Memory B cell (primary cell): ENCODE measurements around the gene NLRP6.
"Not testable (repeated sequence)": the region's sequence is repeated elsewhere in the genome, so short reads cannot be mapped to it uniquely, and the experiment has no call there.

Source experiments
- ATAC-seq: fragments of 150-1000 bp; cut with Tn5 transposase; 2 replicates; pipeline ENCODE4 v1.10.0; 2021; ENCODE audit warnings: low read depth, mild to moderate bottlenecking, moderate library complexity
- DNase-seq, 2 donors: peaks; one replicate each; pipeline ENCODE4 v3.0.0; 2022; ENCODE audit warnings: low spot score in 2 of 2
- H3K27ac Mint-ChIP-seq: one replicate; pipeline ENCODE4 v1.8.0; 2022; ENCODE audit warnings: mild to moderate bottlenecking, moderate library complexity, mixed read lengths
- H3K27me3 Mint-ChIP-seq: one replicate; pipeline ENCODE4 v1.8.0; 2022; ENCODE audit warnings: mixed read lengths
- H3K36me3 Mint-ChIP-seq: one replicate; pipeline ENCODE4 v1.8.0; 2022; ENCODE audit warnings: mild to moderate bottlenecking, mixed read lengths
- H3K4me1 Mint-ChIP-seq: one replicate; pipeline ENCODE4 v1.8.0; 2022; ENCODE audit warnings: mixed read lengths
- H3K4me3 Mint-ChIP-seq: one replicate; pipeline ENCODE4 v1.8.0; 2022; ENCODE audit warnings: mild to moderate bottlenecking, moderate library complexity, mixed read lengths
- H3K9me3 Mint-ChIP-seq: one replicate; pipeline ENCODE4 v1.8.0; 2022; ENCODE audit warnings: mixed read lengths

NLRP6 gene

DNA sequence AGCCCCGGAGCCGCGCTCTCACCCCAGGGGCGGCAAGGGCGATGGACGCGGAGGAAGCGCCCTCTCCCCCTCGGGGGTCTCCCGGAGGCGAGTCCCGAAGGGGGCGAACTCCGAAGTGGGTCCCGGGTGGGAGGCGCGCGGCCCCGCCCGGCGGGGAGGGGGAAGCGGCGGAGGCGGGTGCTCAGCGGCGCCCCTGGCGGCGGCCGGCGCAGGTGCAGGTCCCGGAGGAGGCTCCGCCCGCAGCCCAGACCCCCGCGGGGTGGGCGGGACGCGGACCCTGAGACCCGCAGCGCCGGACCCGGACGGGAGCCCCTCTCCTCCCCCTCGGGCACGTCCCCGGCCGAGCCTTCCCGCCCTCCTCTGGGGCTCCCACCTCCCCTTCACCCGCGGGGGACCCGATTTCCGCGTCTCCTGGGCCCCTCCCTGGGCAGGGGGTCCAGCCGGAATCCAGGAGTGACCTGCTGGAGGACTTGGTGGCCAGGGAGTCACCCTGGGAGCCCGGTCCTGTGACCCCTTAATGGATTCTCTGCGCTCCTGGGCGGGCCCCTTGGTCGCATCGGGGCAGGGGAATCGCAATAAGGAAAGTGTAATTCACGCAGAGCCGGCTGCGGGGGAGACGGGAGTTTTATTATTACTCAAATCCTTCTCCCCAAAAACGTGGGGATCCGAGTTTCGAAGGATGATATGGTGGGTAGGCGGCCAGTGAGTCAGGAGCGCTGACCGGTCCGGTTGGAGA lies 33.0 kb downstream of the NLRP6 start:
- H3K9me3 Mint-ChIP-seq, H3K36me3 Mint-ChIP-seq, H3K27ac Mint-ChIP-seq, H3K27me3 Mint-ChIP-seq, DNase-seq: not testable (repeated sequence)
- Mint-ChIP-seq H3K4me3 (peak overlapping the region; percentile 68), H3K4me1 (peaks cover 30% of the 10 kb centered on the region)
- peak; percentile 48 for ATAC-seq

DNA sequence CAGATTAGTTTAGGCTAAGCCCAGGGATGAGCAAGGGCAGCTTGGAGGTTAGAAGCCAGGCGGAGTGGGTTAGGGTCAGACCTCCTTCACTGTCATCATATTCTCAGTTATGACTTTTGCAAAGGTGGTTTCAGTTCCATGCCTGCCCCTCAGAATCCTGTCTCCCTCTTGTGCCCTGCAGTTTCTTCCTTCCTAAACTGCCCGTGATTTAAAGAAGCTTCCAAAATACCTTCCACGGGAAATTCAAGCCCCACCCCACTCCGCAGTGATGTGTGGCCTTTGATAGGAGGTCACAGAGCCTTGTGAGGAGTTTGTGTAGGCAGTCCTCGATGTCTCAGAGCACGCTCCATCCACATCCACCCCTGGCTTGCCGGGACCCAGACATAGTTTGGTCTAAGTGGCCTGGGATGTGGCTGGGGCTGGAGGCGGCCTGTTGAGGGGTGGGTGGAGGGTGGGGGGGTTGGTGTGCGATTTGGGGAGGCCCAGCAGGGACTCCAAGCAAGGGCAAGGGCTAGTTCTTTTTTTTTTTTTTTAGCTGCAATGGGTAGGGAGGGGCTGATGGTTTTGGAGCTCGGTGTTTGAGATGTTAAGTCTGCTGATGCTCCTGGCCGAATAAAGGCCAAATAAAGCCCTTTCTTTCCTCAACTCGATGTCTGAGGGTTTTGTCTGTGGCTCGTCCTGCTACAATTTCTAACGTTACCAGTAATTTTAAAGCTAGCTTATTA lies 34.0 kb downstream of the NLRP6 start:
- Mint-ChIP-seq H3K27me3 (no peaks in the 10 kb centered on the region), H3K4me3 (peak overlapping the region; percentile 68), H3K36me3 (no peaks in the 10 kb centered on the region), H3K4me1 (peaks cover 31% of the 10 kb centered on the region), H3K9me3 (no peaks in the 10 kb centered on the region), H3K27ac (peak overlapping the region; percentile 38)
- no peak for DNase-seq
- no peak for ATAC-seq

DNA sequence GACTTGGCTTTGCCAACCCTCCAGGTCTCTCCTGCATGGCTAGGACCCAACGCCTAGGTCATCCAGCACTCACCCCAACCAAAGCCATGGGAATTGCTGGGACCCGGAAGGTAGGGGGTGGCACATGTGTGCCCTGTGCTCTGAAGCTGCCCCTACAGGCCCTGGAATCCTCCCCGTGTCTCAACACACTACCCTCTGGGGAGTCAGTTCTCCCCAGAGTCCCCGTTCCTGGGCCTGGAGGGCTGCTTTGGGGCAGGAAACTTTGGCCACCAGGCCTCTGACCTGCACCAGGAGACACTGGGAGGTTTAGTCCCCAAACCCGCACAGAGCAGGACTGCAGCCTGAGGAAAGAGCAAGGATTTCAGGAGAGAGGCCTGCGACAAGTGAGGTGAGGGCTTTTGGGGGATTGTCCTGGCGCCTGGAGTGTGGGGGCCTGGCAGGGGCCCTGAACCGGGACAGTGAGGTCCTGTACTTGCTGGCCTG lies 35.1 kb downstream of the NLRP6 start:
- Mint-ChIP-seq H3K9me3 (no peaks in the 10 kb centered on the region), H3K4me1 (peaks cover 30% of the 10 kb centered on the region), H3K27ac (peak overlapping the region; percentile 93), H3K4me3 (peak overlapping the region; percentile 97), H3K27me3 (no peaks in the 10 kb centered on the region), H3K36me3 (no peaks in the 10 kb centered on the region)
- no peak for ATAC-seq
- no peak for DNase-seq

DNA sequence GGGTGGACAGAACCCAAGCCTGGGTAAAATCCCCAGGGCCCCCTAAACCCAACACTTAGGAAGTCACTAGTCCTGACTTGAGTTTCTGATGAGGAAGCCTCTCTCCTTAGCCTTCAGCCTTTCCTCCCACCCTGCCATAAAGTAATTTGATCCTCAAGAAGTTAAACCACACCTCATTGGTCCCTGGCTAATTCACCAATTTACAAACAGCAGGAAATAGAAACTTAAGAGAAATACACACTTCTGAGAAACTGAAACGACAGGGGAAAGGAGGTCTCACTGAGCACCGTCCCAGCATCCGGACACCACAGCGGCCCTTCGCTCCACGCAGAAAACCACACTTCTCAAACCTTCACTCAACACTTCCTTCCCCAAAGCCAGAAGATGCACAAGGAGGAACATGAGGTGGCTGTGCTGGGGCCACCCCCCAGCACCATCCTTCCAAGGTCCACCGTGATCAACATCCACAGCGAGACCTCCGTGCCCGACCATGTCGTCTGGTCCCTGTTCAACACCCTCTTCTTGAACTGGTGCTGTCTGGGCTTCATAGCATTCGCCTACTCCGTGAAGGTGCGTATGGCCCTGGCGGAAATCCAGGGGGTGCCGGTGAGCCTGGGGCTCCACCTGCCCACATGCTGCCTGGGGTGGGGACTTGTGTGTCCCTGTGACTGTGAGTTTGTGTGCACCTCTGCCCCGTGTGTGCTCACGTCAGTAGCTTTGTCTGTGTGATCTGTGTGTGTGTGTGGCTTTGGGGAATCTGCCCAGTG lies 35.8 kb downstream of the NLRP6 start, which contains the start of gene IFITM1:
TSS of gene IFITM1 (plus strand) at position 254 of the 767 bp plus-strand sequence. CDS start at position 385, 131 bp downstream.
- ATAC-seq (peak; percentile 68), DNase-seq (no peak)
- H3K4me3 Mint-ChIP-seq: peak within 1 kb of the TSS; percentile 97
- peak within 1 kb of the TSS; percentile 93 for H3K27ac Mint-ChIP-seq
- no peaks in the 10 kb centered on the region for H3K27me3 Mint-ChIP-seq
- H3K4me1 Mint-ChIP-seq: peaks cover 28% of the 10 kb centered on the region
- H3K36me3 Mint-ChIP-seq: no peaks in the 10 kb centered on the region
- H3K9me3 Mint-ChIP-seq: no peaks in the 10 kb centered on the region

DNA sequence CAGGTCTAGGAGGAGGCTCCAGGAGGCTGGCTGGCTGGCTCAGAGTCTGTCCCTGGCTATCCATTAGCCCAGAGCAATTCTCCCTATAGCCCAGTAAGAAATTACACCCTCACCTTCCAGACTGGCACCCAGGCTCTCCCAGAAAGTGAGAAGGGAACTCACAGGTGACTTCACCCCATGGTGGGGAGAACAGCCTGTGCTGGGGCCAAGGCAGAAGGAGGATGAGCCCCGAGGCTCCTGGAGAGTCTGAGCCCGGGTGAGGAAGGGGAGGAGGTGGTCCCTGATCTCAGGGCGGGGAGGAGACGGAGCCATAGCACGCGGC lies 36.3 kb downstream of the NLRP6 start:
- not testable (repeated sequence) for H3K36me3 Mint-ChIP-seq, H3K9me3 Mint-ChIP-seq, ATAC-seq, H3K27me3 Mint-ChIP-seq, DNase-seq
- peak overlapping the region; percentile 93 for H3K27ac Mint-ChIP-seq
- peaks cover 24% of the 10 kb centered on the region for H3K4me1 Mint-ChIP-seq
- peak overlapping the region; percentile 97 for H3K4me3 Mint-ChIP-seq

DNA sequence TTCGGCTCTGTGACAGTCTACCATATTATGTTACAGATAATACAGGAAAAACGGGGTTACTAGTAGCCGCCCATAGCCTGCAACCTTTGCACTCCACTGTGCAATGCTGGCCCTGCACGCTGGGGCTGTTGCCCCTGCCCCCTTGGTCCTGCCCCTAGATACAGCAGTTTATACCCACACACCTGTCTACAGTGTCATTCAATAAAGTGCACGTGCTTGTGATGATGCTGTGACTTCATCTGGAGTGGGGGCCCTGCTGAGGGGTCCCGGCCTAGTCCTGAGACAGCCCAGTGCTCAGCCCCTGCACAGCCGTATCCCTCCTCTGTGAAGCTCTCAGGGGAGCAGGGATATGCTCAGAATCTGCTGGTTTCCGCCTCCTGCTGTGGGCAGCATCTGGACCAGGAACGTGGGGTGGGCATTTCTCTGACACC lies 36.9 kb downstream of the NLRP6 start:
- Mint-ChIP-seq H3K4me3 (peak overlapping the region; percentile 97), H3K36me3 (no peaks in the 10 kb centered on the region), H3K4me1 (peaks cover 24% of the 10 kb centered on the region), H3K27ac (no peak overlapping the region), H3K27me3 (no peaks in the 10 kb centered on the region), H3K9me3 (no peaks in the 10 kb centered on the region)
- DNase-seq: no peak
- ATAC-seq: no peak

DNA sequence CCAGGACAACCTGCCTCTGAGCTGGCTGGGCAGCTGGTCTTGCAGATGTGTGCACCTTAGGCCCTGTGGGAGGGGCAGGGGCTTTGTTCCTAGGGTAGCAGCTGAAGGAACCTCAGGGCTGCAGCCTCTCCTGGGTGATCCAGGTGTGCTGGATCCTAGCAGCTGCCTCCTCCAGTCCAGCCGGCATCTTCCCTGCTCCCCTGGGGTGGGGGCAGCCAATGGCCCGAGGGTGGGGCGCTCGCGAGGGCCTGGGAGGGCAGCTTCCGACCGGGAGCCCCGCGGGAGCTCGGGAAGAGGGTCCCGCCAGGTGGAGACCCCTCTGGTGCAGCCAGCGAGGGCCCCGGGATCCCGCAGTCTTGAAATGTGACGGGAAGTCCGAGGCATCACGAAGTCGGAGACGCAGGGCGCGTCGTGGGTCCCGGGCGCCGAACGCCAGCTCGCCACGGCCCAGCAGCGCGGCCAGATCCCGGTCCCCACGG lies 37.3 kb downstream of the NLRP6 start:
- Mint-ChIP-seq H3K27me3 (no peaks in the 10 kb centered on the region), H3K27ac (no peak overlapping the region), H3K36me3 (no peaks in the 10 kb centered on the region), H3K4me1 (peaks cover 28% of the 10 kb centered on the region), H3K9me3 (no peaks in the 10 kb centered on the region), H3K4me3 (peak overlapping the region; percentile 97)
- no peak for DNase-seq
- no peak for ATAC-seq

DNA sequence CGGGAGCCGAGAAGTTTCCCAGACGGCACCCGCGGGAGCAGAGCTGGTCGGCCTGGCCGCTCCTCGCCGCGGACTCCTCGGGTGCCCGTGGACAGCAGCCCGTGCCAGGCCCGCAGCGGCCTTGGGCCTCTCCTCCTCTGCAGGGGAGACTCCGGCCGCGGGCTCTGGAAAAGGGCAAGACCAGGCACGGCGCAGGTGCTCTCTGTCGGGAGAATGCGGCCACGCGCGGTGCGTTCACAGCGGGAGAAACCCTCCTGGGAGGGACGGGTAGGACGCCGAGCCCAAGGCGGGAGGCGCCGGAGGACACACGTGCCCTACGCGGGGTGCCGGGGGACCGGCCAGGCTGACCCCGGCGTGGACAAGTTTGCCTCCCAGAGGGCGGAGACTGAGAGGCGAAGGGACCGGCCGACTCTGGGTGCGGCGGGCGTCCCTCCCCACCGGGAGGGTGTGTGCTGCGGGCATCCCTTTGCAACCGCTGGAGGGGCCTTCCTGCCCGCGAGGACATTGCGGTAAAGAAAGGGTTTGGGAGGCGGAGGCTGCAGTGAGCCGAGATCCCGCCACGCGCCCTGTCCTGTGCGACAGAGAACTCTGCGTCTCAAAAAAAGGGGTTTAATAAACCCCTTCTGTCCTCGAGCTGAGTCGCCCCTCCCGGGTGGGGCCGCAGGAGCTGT lies 38.0 kb downstream of the NLRP6 start:
- Mint-ChIP-seq H3K4me1 (peaks cover 28% of the 10 kb centered on the region), H3K27me3 (no peaks in the 10 kb centered on the region)

DNA sequence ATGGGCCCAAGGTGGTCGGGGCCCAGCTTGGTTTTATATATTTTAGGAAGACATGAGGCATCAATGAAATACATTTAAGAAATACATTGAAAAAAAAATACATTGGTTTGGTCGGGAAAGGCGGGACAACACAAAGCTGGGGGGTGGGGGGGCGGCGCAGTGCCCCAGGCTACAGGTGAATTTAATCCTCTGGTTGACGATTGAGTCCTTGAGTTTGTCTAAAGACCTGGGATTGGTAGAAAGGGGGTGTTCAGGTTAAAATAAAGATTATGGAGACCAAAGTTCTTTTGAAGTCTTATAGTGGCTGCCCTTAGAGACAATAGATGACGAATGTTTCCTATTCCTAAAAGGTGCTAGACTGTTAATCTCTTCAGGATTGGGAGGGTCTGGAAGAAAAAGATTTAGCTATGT lies 38.7 kb downstream of the NLRP6 start:
- H3K4me1 Mint-ChIP-seq: peaks cover 28% of the 10 kb centered on the region
- H3K4me3 Mint-ChIP-seq: peak overlapping the region; percentile 9
- no peak for ATAC-seq
- H3K27ac Mint-ChIP-seq: peak overlapping the region; percentile 17
- H3K27me3 Mint-ChIP-seq: no peaks in the 10 kb centered on the region
- no peak for DNase-seq
- H3K9me3 Mint-ChIP-seq: no peaks in the 10 kb centered on the region
- no peaks in the 10 kb centered on the region for H3K36me3 Mint-ChIP-seq

More for the DNA sequence above, 38.0 kb downstream of the NLRP6 start:
- Mint-ChIP-seq H3K4me3 (no peak overlapping the region), H3K27ac (no peak overlapping the region), H3K9me3 (no peaks in the 10 kb centered on the region), H3K36me3 (no peaks in the 10 kb centered on the region)
- ATAC-seq (no peak), DNase-seq (no peak)

DNA sequence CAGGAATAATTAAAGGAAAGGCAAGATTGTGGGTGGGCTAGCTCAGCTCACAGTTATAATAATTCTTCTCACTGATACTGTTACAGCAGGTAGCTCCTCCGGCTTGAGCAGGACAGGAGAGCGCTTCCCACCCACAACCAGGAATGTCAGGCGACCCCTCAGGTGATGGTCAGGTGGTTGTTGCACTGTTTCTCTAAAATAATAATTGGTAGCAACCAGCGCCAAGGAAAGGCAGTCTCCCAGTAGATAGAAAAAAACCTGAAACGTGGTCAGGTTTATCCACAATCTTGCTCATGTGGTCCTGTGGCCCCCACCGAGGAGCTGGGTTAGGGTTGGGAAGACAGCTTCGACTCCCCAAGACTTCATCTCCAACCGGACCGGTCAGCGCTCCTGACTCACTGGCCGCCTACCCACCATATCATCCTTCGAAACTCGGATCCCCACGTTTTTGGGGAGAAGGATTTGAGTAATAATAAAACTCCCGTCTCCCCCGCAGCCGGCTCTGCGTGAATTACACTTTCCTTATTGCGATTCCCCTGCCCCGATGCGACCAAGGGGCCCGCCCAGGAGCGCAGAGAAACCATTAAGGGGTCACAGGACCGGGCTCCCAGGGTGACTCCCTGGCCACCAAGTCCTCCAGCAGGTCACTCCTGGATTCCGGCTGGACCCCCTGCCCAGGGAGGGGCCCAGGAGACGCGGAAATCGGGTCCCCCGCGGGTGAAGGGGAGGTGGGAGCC lies 39.6 kb downstream of the NLRP6 start:
- H3K4me3 Mint-ChIP-seq: peak overlapping the region; percentile 63
- H3K9me3 Mint-ChIP-seq, H3K36me3 Mint-ChIP-seq, DNase-seq, H3K27me3 Mint-ChIP-seq, ATAC-seq: not testable (repeated sequence)
- peak overlapping the region; percentile 17 for H3K27ac Mint-ChIP-seq
- peaks cover 27% of the 10 kb centered on the region for H3K4me1 Mint-ChIP-seq

DNA sequence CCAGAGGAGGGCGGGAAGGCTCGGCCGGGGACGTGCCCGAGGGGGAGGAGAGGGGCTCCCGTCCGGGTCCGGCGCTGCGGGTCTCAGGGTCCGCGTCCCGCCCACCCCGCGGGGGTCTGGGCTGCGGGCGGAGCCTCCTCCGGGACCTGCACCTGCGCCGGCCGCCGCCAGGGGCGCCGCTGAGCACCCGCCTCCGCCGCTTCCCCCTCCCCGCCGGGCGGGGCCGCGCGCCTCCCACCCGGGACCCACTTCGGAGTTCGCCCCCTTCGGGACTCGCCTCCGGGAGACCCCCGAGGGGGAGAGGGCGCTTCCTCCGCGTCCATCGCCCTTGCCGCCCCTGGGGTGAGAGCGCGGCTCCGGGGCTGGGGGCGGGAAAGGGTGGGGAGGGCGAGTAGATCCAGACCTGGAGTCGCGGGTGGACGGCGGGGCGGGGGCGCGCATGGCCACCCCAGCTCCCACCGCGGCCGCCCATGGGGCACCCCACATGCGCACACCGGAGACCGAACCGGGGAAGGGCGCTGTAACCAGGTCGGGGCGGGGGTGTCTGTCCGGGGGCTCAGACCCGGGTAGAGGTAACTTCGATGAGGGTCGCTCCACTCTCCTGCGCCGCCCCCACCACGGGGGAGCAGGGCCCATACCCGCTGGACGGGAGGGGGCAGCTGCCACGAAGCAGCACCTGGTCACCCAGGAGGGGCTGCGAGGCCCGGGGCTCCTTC lies 40.4 kb downstream of the NLRP6 start:
- H3K27me3 Mint-ChIP-seq, H3K36me3 Mint-ChIP-seq, DNase-seq, H3K27ac Mint-ChIP-seq, H3K4me3 Mint-ChIP-seq, H3K9me3 Mint-ChIP-seq: not testable (repeated sequence)
- peaks cover 21% of the 10 kb centered on the region for H3K4me1 Mint-ChIP-seq
- peak; percentile 61 for ATAC-seq

DNA sequence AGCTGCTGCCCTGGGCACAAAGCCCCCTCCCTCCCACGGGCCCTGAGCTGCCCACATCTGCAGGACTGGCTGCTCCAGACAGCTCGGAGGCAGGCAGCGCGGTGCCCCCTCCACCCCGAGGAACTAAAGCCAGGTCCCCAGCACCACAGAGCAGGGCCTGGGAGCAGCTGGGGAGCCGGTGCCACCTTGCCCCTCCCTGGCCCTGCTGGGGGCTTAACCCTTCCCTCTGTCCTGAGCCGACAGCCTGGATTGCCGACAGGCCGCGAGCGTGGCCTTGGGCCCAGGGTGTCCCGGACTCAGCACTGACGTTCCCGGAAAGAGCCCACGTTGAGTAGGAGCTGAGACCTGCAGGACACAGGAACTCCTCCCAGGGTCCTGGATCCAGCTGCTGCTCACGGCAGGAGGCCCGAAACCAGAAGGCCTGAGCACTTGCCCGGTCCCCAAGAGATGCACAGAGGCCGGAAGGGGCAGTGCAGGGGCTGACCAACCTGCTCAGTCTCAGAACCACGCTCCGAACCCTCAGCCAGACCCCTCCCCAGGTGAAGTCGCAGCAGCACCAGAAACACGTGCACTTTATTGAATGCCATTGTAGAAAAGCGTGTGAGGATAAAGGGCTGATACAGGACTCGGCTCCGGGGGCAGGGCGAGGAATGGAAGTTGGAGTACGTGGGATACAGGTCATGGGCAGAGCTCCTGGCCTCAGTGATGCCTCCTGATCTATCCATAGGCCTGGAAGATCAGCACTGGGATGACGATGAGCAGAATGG lies 41.1 kb downstream of the NLRP6 start:
- not testable (repeated sequence) for H3K36me3 Mint-ChIP-seq, H3K27me3 Mint-ChIP-seq, H3K9me3 Mint-ChIP-seq, H3K27ac Mint-ChIP-seq, DNase-seq, ATAC-seq
- H3K4me1 Mint-ChIP-seq: peaks cover 16% of the 10 kb centered on the region
- peak overlapping the region; percentile 73 for H3K4me3 Mint-ChIP-seq
